Activated naive CD4-positive, alpha-beta T cell treated with anti-CD3 and anti-CD28 coated beads, Interleukin-2, amount 50 U/mL, for 16 hours (primary cell): ENCODE measurements around the gene BSN.
"Not testable (repeated sequence)": the region's sequence is repeated elsewhere in the genome, so short reads cannot be mapped to it uniquely, and the experiment has no call there.

Source experiments
- DNase-seq: peaks from one replicate; pipeline ENCODE4 v3.0.0-alpha.2; 2020

The BSN gene

GRCh38 chr3:49680493-49681231 lies 126.4 kb downstream of the BSN start:
- no peak for DNase-seq

- DNase-seq = no peak
Measured at GRCh38 chr3:49681232-49681522, 126.9 kb downstream of the BSN start.

GRCh38 chr3:49681543-49681942 lies 127.3 kb downstream of the BSN start:
- no peak for DNase-seq

- no peak for DNase-seq
Measured at GRCh38 chr3:49683162-49683561, 128.9 kb downstream of the BSN start.

- DNase-seq = not testable (repeated sequence)
Measured at GRCh38 chr3:49684453-49684852, 130.2 kb downstream of the BSN start.

- DNase-seq = not testable (repeated sequence)
Measured at GRCh38 chr3:49685103-49685502, 130.8 kb downstream of the BSN start.

GRCh38 chr3:49685846-49686245 lies 131.6 kb downstream of the BSN start:
- DNase-seq = not testable (repeated sequence)

- peak; percentile 45 for DNase-seq
Measured at GRCh38 chr3:49686346-49686745, 132.1 kb downstream of the BSN start.

- DNase-seq = peak; percentile 41
Measured at GRCh38 chr3:49686769-49687423, 132.6 kb downstream of the BSN start.

- DNase-seq = not testable (repeated sequence)
Measured at GRCh38 chr3:49687424-49687795, 133.1 kb downstream of the BSN start.

- not testable (repeated sequence) for DNase-seq
Measured at GRCh38 chr3:49688338-49689045, 134.2 kb downstream of the BSN start.

- DNase-seq = peak; percentile 93
Measured at GRCh38 chr3:49689046-49689907, 135.0 kb downstream of the BSN start, which contains the start of the genes MST1 and RNF123. Gene MST1, minus strand, starts transcription at chr3:49689474. Its CDS starts 783 bp downstream, at chr3:49688691. Gene RNF123, plus strand, starts transcription at chr3:49689557. Its CDS starts 1,609 bp downstream, at chr3:49691166.

GRCh38 chr3:49689908-49690624 lies 135.8 kb downstream of the BSN start:
- DNase-seq = not testable (repeated sequence)

- not testable (repeated sequence) for DNase-seq
Measured at GRCh38 chr3:49690856-49691255, 136.6 kb downstream of the BSN start.

- not testable (repeated sequence) for DNase-seq
Measured at GRCh38 chr3:49691481-49691880, 137.2 kb downstream of the BSN start.

- DNase-seq = not testable (repeated sequence)
Measured at GRCh38 chr3:49694409-49695070, 140.3 kb downstream of the BSN start.

- not testable (repeated sequence) for DNase-seq
Measured at GRCh38 chr3:49695350-49696015, 141.2 kb downstream of the BSN start.

GRCh38 chr3:49699281-49699979 lies 145.2 kb downstream of the BSN start:
- DNase-seq = no peak

GRCh38 chr3:49700014-49700413 lies 145.7 kb downstream of the BSN start:
- no peak for DNase-seq

GRCh38 chr3:49700453-49701128 lies 146.3 kb downstream of the BSN start:
- no peak for DNase-seq
